ENCODE data around the gene MFSD6. TPM values are rescaled to one million over a fixed set of nuclear protein-coding genes. Genes with fewer than 3 reads are reported as not detected.

The MFSD6 gene
- polyA plus RNA-seq, 2 of the 4 experiments (the other 2 are of a cell fraction), result 14.3 to 41.3 TPM

DNA sequence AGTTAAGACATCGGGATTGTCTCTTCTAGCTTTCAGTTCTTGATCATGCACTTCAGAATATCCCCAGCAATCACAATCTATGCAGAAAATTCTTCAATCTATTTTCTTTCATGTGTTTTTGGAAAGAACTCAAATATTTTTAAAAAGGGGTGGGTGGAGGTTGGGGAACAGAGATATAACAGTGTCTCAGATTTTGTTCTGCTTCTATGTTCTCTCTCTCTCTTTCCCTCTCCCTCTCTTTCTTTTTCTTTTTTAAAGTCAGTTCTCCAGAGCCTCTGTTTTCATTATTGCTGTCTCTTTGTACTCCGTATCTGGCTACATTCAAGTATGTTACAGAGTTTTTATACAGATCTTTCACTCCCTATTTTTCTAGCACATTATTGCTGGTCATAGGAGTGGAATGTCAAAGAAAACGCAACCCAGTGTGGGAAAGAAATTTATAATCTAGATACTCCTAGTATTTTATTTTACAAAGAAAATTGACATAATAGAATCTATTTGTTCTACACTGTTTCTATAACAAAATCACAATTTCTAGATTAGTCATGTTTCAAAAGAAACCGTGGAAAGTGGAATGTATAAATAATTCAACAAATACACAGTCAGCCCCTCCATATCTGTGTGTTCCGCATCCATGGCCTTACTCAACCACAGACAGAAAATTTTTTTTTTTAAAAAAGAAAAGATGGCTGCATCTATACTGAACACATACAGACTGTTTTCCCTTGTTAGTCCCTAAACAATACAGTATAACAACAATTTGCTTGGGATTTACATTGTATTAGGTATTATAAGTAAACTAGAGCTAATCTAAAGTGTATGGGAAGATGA lies 137.6 kb downstream of the MFSD6 start (continued):
- TF ChIP-seq, protein P1, sequence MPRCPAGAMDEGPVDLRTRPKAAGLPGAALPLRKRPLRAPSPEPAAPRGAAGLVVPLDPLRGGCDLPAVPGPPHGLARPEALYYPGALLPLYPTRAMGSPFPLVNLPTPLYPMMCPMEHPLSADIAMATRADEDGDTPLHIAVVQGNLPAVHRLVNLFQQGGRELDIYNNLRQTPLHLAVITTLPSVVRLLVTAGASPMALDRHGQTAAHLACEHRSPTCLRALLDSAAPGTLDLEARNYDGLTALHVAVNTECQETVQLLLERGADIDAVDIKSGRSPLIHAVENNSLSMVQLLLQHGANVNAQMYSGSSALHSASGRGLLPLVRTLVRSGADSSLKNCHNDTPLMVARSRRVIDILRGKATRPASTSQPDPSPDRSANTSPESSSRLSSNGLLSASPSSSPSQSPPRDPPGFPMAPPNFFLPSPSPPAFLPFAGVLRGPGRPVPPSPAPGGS (IDR thresholded peaks at IDR 0.05), result no peak
- TF ChIP-seq RAD21 (conservative IDR thresholded peaks at IDR 0.05 in 1 of 2, IDR thresholded peaks at IDR 0.05 in 1 of 2), result no peak

DNA sequence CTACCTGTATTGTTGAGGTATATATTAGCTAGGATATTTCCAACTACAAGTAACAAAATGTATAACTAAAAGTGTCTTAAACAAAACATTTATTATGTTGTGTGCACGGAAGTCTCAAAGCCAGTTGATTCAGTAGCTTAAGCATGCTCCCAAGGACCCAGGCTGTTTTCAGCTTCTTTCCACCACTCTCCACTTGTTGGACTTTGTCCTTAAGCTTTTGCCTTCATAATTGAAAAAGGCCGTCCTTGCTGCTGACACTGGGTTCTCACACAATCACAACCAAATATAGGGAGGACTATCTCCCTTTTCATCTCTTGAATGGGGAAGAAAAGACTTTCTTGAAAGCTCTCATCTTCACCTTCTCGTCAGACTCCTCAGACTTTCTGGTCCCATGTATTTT lies 138.6 kb downstream of the MFSD6 start:
- H3K27ac ChIP-seq, result no peak overlapping the region
- H3K4me1 ChIP-seq, result peaks cover 20% of the 10 kb centered on the region; the same call in 2 of the 3 replicates
- FAIRE-seq (no peak), ATAC-seq (no peak), DNase-seq (ENCODE audit: low read depth in 1 of 2, low spot score in 1 of 2) (no peak)
- no peak overlapping the region; the same call in 2 of the 3 replicates for H3K4me2 ChIP-seq
- ChIA-PET CTCF (no interaction called here), POLR2A (no interaction called here)
- no peak overlapping the region for H3K4me3 ChIP-seq
- peaks cover 2% of the 10 kb centered on the region; the same call in 2 of the 3 replicates for H3K9me3 ChIP-seq
- TF ChIP-seq ZC3H11A (IDR thresholded peaks at IDR 0.05) (no peak), KDM1A (IDR thresholded peaks at IDR 0.05; ENCODE audit: low read depth) (no peak), EHMT2 (IDR thresholded peaks at IDR 0.05; ENCODE audit: low read depth) (no peak), SREBF2 (IDR thresholded peaks at IDR 0.05) (no peak), ZNF302 (CRISPR knock-in tag; IDR thresholded peaks at IDR 0.05) (no peak)
- 89% methylated on average over 3 of the region's 3 CpGs for WGBS (ENCODE audit: missing lambda C conversion rate)

DNA sequence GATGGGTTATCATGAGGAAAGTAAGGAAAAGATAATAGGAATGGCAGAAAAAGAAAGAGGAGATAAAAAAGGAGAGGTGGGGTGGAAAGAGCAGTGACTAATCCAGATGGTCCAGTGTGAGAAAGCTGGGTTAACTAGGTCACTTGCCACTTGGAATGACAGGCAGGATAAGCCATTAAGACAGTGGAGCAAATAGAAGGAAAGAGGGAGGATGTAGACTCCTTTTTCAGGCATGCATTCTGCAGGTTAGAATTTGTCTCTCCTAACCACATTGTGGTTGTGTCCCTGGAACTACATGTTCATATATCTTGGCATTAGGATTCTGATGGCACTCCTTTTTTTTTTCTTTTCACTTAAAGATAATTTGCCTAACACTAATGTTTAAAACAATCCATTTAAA lies 139.7 kb downstream of the MFSD6 start:
- Histone ChIP-seq H3K4me2 (no peak overlapping the region), H3K4me1 (peaks cover 20% of the 10 kb centered on the region; the same call in 2 of the 3 replicates), H3K9me3 (0 out of 3 replicates have a peak, but pooled peaks cover 5% of the 10 kb centered on the region), H3K27ac (no peak overlapping the region), H3K4me3 (no peak overlapping the region)
- no peak for FAIRE-seq
- CTCF ChIA-PET, result no interaction called here
- no peak for ATAC-seq
- no peak for TF ChIP-seq KDM5A (IDR thresholded peaks at IDR 0.05)
- TF ChIP-seq RCOR1 (IDR thresholded peaks at IDR 0.05; ENCODE audit: low read depth, low read length), result no peak
- no peak for TF ChIP-seq HOXB5 (CRISPR knock-in tag; IDR thresholded peaks at IDR 0.05)
- no peak for TF ChIP-seq RARB (CRISPR knock-in tag; IDR thresholded peaks at IDR 0.05)
- TF ChIP-seq TP53 (CRISPR knock-in tag; IDR thresholded peaks at IDR 0.05), result no peak
- no peak for TF ChIP-seq NFE2L2 (conservative IDR thresholded peaks at IDR 0.05; ENCODE audit: low read length)
- TF ChIP-seq POLR2AphosphoS2 (conservative IDR thresholded peaks at IDR 0.05; ENCODE audit: low read length), result no peak
- TF ChIP-seq FOSL2 (IDR thresholded peaks at IDR 0.05), result no peak
- TF ChIP-seq FOSL2 (CRISPR knock-in tag; IDR thresholded peaks at IDR 0.05), result no peak
- no peak for TF ChIP-seq ESRRA (IDR thresholded peaks at IDR 0.05; ENCODE audit: borderline replicate concordance, low read length)
- TF ChIP-seq ZFP36 (IDR thresholded peaks at IDR 0.05; ENCODE audit: borderline replicate concordance, partially characterized antibody), result no peak
- TF ChIP-seq GATA3 (IDR thresholded peaks at IDR 0.05; ENCODE audit: borderline replicate concordance), result no peak
- no peak for TF ChIP-seq PHF8 (IDR thresholded peaks at IDR 0.05; ENCODE audit: borderline replicate concordance, low read depth)
- no peak for TF ChIP-seq RFX5 (IDR thresholded peaks at IDR 0.05)
- TF ChIP-seq, protein P2, sequence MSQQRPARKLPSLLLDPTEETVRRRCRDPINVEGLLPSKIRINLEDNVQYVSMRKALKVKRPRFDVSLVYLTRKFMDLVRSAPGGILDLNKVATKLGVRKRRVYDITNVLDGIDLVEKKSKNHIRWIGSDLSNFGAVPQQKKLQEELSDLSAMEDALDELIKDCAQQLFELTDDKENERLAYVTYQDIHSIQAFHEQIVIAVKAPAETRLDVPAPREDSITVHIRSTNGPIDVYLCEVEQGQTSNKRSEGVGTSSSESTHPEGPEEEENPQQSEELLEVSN (IDR thresholded peaks at IDR 0.05; ENCODE audit: borderline replicate concordance, low read depth), result no peak
- no peak for DNase-seq (ENCODE audit: low read depth in 1 of 2, low spot score in 1 of 2)
- POLR2A ChIA-PET, result no interaction called here
